Neural cell (in vitro differentiated cells): ENCODE data around the gene ZNF778. TPM values are rescaled to one million over a fixed set of nuclear protein-coding genes. Genes with fewer than 3 reads are reported as not detected.

Source experiments
- H2AFZ ChIP-seq: fragments of 200-600, 300-800 bp; sonication (generic), shearing (Covaris generic); 2 replicates; pipeline ENCODE4 v1.6.0; 2014; ENCODE audit warnings: low read depth, mild to moderate bottlenecking, antibody characterized with exemption, low read length, moderate library complexity
- H3F3A ChIP-seq: fragments of 200-600 bp; shearing (Covaris generic); 2 replicates; pipeline ENCODE4 v1.6.1; 2016; ENCODE audit warnings: mild to moderate bottlenecking, moderate library complexity, mixed read lengths, antibody characterized with exemption, low read length; ENCODE audit not compliant: insufficient read depth, poor library complexity, severe bottlenecking
- H3K27ac ChIP-seq: fragments of 200-600, 300-800 bp; sonication (generic), shearing (Covaris generic); 2 replicates; pipeline ENCODE4 v1.5.1; 2014; ENCODE audit warnings: mild to moderate bottlenecking, low read length, moderate library complexity
- H3K27me3 ChIP-seq: fragments of 300-800, 200-600 bp; sonication (generic), shearing (Covaris generic); 2 replicates; pipeline ENCODE4 v1.6.0; 2014; ENCODE audit warnings: mild to moderate bottlenecking, low read depth, low read length, moderate library complexity; ENCODE audit not compliant: insufficient read depth
- H3K36me3 ChIP-seq: fragments of 300-800, 200-600 bp; sonication (generic), shearing (Covaris generic); 2 replicates; pipeline ENCODE4 v1.5.1; 2014; ENCODE audit warnings: mild to moderate bottlenecking, antibody characterized with exemption, low read length, moderate library complexity; ENCODE audit not compliant: insufficient read depth
- H3K4me2 ChIP-seq: fragments of 300-800, 200-600 bp; sonication (generic), shearing (Covaris generic); 2 replicates; pipeline ENCODE4 v1.6.0; 2014; ENCODE audit warnings: mild to moderate bottlenecking, low read length
- H3K4me3 ChIP-seq: fragments of 300-800, 200-600 bp; sonication (generic), shearing (Covaris generic); 2 replicates; pipeline ENCODE4 v1.5.1; 2014; ENCODE audit warnings: mild to moderate bottlenecking, low read length, moderate library complexity
- H3K79me2 ChIP-seq: fragments of 200-600 bp; shearing (Covaris generic); replicated peaks from 2 replicates; pipeline ENCODE4 v1.6.0; 2014; ENCODE audit warnings: mild to moderate bottlenecking, low read length, moderate library complexity; ENCODE audit not compliant: insufficient read depth
- H3K9ac ChIP-seq: fragments of 300-800, 200-600 bp; sonication (generic), shearing (Covaris generic); 2 replicates; pipeline ENCODE4 v1.6.1; 2016; ENCODE audit warnings: mild to moderate bottlenecking, low read length, mixed read lengths
- H3K9me2 ChIP-seq: fragments of 200-600 bp; shearing (Covaris generic); 2 replicates; pipeline ENCODE4 v1.6.1; 2016; ENCODE audit warnings: mild to moderate bottlenecking, low read length, mixed read lengths; ENCODE audit not compliant: insufficient read depth
- H3K9me3 ChIP-seq: fragments of 200-600, 300-800 bp; sonication (generic), shearing (Covaris generic); 2 replicates; pipeline ENCODE4 v1.6.1; 2016; ENCODE audit warnings: mild to moderate bottlenecking, mixed run types, low read length, moderate library complexity, mixed read lengths
- H4K20me1 ChIP-seq: fragments of 200-600 bp; shearing (Covaris generic); 2 replicates; pipeline ENCODE4 v1.6.1; 2016; ENCODE audit warnings: mild to moderate bottlenecking, mixed run types; ENCODE audit not compliant: insufficient read depth
- EP300 ChIP-seq: fragments of 450-650 bp; conservative IDR thresholded peaks from 2 replicates; pipeline ENCODE4 v1.6.1; 2014; ENCODE audit warnings: antibody characterized with exemption, mild to moderate bottlenecking, moderate library complexity; ENCODE audit not compliant: poor library complexity, severe bottlenecking
- EZH2 ChIP-seq: fragments of 200-600, 300-800 bp; shearing (Covaris generic), sonication (generic); IDR thresholded peaks from 2 replicates; pipeline ENCODE4 v1.6.1; 2014; ENCODE audit warnings: antibody characterized with exemption, low read length, borderline replicate concordance, mild to moderate bottlenecking; ENCODE audit not compliant: insufficient read depth, poor library complexity, severe bottlenecking
- MXI1 ChIP-seq: fragments of 450-650 bp; conservative IDR thresholded peaks from 2 replicates; pipeline ENCODE4 v1.6.1; 2014; ENCODE audit warnings: antibody characterized with exemption, mild to moderate bottlenecking; ENCODE audit not compliant: poor library complexity, severe bottlenecking
- POLR2AphosphoS5 ChIP-seq: IDR thresholded peaks from 2 replicates; pipeline ENCODE4 v1.6.1; 2012
- RAD21 ChIP-seq: fragments of 450-650 bp; conservative IDR thresholded peaks from 2 replicates; pipeline ENCODE4 v1.6.1; 2014; ENCODE audit warnings: antibody characterized with exemption, mild to moderate bottlenecking, moderate library complexity
- REST ChIP-seq: IDR thresholded peaks from 2 replicates; pipeline ENCODE4 v1.6.1; 2012; ENCODE audit warnings: borderline replicate concordance
- SMC3 ChIP-seq: fragments of 450-650 bp; conservative IDR thresholded peaks from 2 replicates; pipeline ENCODE4 v1.6.1; 2014; ENCODE audit warnings: antibody characterized with exemption, mild to moderate bottlenecking, moderate library complexity; ENCODE audit not compliant: poor library complexity
- TAF1 ChIP-seq: IDR thresholded peaks from 2 replicates; pipeline ENCODE4 v1.6.1; 2012; ENCODE audit warnings: low read depth
- polyA plus RNA-seq: library from polyadenylated mRNA; depleted of rRNA; stranded (reverse); fragments of >200 nt; gene quantifications from 2 replicates; pipeline ENCODE4 v1.2.3, GENCODE V29; 2014
- TF ChIP-seq, protein P1 (sequence below): fragments of 450-650 bp; IDR thresholded peaks from 2 replicates; pipeline ENCODE4 v1.5.1; 2014; ENCODE audit warnings: antibody characterized with exemption, mild to moderate bottlenecking, moderate library complexity; ENCODE audit not compliant: poor library complexity, severe bottlenecking

The ZNF778 gene
- polyA plus RNA-seq, 1 donor from 2014 or later = 14.7 TPM

- no peak overlapping the region for H3K4me2 ChIP-seq
- no peak overlapping the region for H3K9ac ChIP-seq
- H3K9me3 ChIP-seq = no peaks in the 10 kb centered on the region
- H3K79me2 ChIP-seq = no peaks in the 10 kb centered on the region
- no peaks in the 10 kb centered on the region for H4K20me1 ChIP-seq
- no peaks in the 10 kb centered on the region for H3K27me3 ChIP-seq
- no peak overlapping the region for H3K4me3 ChIP-seq
- no peaks in the 10 kb centered on the region for H3K9me2 ChIP-seq
- no peak for TF ChIP-seq RAD21
- no peak for TF ChIP-seq POLR2AphosphoS5
- TF ChIP-seq EZH2 = no peak
- TF ChIP-seq MXI1 = no peak
- no peak for TF ChIP-seq TAF1
- TF ChIP-seq, protein P1, sequence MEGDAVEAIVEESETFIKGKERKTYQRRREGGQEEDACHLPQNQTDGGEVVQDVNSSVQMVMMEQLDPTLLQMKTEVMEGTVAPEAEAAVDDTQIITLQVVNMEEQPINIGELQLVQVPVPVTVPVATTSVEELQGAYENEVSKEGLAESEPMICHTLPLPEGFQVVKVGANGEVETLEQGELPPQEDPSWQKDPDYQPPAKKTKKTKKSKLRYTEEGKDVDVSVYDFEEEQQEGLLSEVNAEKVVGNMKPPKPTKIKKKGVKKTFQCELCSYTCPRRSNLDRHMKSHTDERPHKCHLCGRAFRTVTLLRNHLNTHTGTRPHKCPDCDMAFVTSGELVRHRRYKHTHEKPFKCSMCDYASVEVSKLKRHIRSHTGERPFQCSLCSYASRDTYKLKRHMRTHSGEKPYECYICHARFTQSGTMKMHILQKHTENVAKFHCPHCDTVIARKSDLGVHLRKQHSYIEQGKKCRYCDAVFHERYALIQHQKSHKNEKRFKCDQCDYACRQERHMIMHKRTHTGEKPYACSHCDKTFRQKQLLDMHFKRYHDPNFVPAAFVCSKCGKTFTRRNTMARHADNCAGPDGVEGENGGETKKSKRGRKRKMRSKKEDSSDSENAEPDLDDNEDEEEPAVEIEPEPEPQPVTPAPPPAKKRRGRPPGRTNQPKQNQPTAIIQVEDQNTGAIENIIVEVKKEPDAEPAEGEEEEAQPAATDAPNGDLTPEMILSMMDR = no peak
- TF ChIP-seq SMC3 = no peak
- no peak for TF ChIP-seq EP300
- no peak for TF ChIP-seq REST
- H3K27ac ChIP-seq = no peak overlapping the region
- no peaks in the 10 kb centered on the region for H3K36me3 ChIP-seq
- H3F3A ChIP-seq = no peaks in the 10 kb centered on the region
- H2AFZ ChIP-seq = no peak overlapping the region
Observed at GRCh38 chr16:89210165-89210903, 7.2 kb upstream of the ZNF778 start.

DNA sequence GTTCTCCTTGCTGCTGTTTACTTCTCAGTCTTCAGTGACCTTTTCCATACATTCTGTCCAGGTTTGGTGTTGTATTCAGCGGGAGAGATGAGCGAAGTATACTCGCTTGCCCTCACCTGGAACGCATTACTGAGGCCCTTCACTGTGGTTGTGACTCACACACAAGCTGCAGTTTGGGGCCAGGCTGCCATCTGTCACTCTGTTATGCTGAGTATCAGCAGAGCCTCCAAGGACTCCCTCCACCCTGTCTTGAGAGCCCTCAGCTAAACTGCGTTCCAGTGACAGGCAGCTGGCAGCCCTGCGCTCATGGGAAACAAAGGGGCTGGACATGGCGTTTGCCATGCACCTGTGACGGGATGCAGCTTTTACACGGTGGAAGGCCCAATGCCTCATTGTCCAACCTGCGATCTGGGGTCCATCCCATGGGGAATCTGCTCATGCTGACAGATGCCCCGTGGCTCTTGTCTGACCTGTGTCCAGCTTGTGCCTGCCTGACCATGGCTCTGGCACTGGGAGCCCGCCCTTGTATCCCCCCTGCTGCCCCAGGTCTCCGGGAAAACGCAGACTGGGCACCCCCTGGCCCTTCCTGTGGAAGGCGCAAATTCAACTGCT, 6.5 kb upstream of the ZNF778 start:
- no peaks in the 10 kb centered on the region for H3F3A ChIP-seq
- TF ChIP-seq MXI1 (no peak), TAF1 (no peak), RAD21 (no peak)
- no peak overlapping the region for H3K4me2 ChIP-seq
- no peak overlapping the region for H3K9ac ChIP-seq
- H3K27ac ChIP-seq = no peak overlapping the region
- no peaks in the 10 kb centered on the region for H3K9me2 ChIP-seq
- no peaks in the 10 kb centered on the region for H3K9me3 ChIP-seq
- H4K20me1 ChIP-seq = no peaks in the 10 kb centered on the region
- H2AFZ ChIP-seq = no peak overlapping the region
- H3K36me3 ChIP-seq = no peaks in the 10 kb centered on the region
- H3K79me2 ChIP-seq = no peaks in the 10 kb centered on the region
- no peak overlapping the region for H3K4me3 ChIP-seq
- H3K27me3 ChIP-seq = no peaks in the 10 kb centered on the region
